Measurements from ENCODE around the gene DRC7.

The DRC7 gene

DNA sequence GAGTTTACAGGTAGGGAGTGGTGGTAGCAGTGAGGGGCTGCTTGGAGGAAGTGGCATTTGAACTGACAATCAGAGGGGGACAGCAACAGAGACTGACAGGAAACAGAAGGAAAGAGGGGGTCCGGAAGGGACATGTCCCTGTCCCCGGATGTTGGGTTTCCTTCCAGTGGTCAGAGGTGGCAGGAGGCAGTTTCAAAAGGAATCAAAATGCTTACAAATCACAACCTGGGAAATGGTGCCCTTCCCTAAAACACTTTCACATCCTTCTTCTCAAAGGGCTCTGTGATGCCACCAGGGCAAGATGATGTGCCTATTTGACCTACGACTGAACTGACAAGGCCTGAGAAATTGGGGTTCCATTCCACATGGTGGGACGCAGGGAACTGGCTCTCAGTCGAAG, 46.5 kb upstream of the DRC7 start:
- Histone ChIP-seq H3K27me3 (replicated peaks in 2 of 5; ENCODE audit: control insufficient read depth in 4 of 5, insufficient read depth in 5 of 5, low read length in 4 of 5) (no peaks in the 10 kb centered on the region), H3K4me1 (ENCODE audit: control extremely low read depth in 1 of 4, control insufficient read depth in 4 of 4, insufficient read depth in 4 of 4, low read length in 3 of 4) (peaks cover 7 to 85% (median 69%) of the 10 kb centered on the region in 4 experiments), H3K9me3 (ENCODE audit: control extremely low read depth in 1 of 5, control insufficient read depth in 4 of 5, insufficient read depth in 2 of 5, low read depth in 1 of 5, low read length in 4 of 5) (no peaks in the 10 kb centered on the region), H3K27ac (ENCODE audit: insufficient read depth in 1 of 2, low read depth in 1 of 2, low read length in 2 of 2, poor library complexity in 1 of 2, severe bottlenecking in 2 of 2) (peak overlapping the region in 1 of 2 experiments; percentile 1), H3K36me3 (ENCODE audit: control insufficient read depth in 4 of 4, insufficient read depth in 4 of 4, low read length in 3 of 4) (peaks cover 4 to 54% (median 36%) of the 10 kb centered on the region in 4 experiments), H3K4me3 (ENCODE audit: control insufficient read depth in 1 of 7, extremely low read depth in 1 of 7, insufficient read depth in 4 of 7, low read depth in 2 of 7, low read length in 6 of 7) (no peak overlapping the region)
- CTCF ChIA-PET = interaction anchor here (0.8 to 11.4 kb wide), 34 partner anchors 9 to 151 kb away, joined by 3 to 500 read pairs (median 4); partner anchors contain the start of genes ADGRG1, ADGRG3, ADGRG5 and DRC7
- peak in 2 of 3 donors; percentile 61 to 70 for DNase-seq
- POLR2A ChIA-PET = interaction anchor here (0.7 to 1.6 kb wide), 7 partner anchors 9 to 481 kb away, joined by 3 to 8 read pairs (median 3); partner anchors contain the start of gene CFAP20
- WGBS (ENCODE audit: insufficient coverage) = 84% methylated on average over 2 of the region's 5 CpGs

DNA sequence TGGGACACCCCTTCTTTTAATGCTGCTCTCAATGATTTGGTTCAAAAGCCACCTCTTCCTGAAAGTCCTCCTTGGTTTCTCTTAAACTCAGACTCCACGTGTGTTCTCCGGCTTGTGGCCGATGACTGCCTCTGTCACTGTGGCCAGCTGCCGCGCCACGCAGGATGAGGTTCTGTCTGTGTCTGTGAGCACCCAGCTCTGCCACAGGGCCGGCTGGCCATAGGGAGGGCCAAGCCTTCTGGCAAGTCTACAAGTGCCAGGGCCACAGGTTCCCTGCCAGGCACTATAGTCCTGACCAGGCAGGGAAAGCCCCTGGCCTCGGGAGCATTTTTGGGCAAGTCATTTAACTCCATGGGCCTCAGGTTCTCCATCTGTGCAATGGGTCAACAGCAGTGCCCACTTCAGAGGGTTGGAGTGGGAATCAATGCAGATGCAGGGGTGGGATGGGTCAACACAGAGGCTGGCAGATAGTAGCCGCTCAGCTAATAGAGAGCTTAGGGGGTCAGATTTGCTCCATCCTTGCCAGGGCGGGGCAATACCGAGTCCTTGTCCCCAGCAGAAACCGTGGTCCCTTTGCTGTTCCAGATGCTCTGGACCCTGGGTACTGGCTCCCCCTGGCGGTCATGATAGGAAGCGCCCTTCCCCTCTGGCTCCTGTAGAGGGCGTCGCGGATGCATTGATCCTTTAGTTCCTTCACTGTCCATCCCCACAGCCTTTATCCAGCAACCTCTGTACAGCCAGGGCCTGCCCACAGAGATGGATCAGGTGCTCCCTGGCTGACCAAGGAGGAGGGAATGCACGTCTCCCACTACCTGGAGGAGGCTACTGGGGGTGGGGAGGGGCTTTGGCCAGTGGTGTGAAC, 45.8 kb upstream of the DRC7 start:
- H3K4me1 ChIP-seq (ENCODE audit: control extremely low read depth in 1 of 4, control insufficient read depth in 4 of 4, insufficient read depth in 4 of 4, low read length in 3 of 4) = peaks cover 7 to 85% (median 70%) of the 10 kb centered on the region in 4 experiments
- 52% methylated on average over 18 of the region's 18 CpGs for WGBS (ENCODE audit: insufficient coverage)
- ChIA-PET POLR2A (interaction anchor here (1.3 to 1.6 kb wide), 2 partner anchors 39 to 49 kb away, joined by 3 to 8 read pairs; no protein-coding TSS in a partner anchor), CTCF (interaction anchor here (0.7 to 11.4 kb wide), 44 partner anchors 9 to 437 kb away, joined by 3 to 500 read pairs (median 4); partner anchors contain the start of genes ADGRG1, ADGRG3 and ADGRG5)
- no peak overlapping the region for H3K4me3 ChIP-seq (ENCODE audit: control insufficient read depth in 1 of 7, extremely low read depth in 1 of 7, insufficient read depth in 4 of 7, low read depth in 2 of 7, low read length in 6 of 7)
- H3K36me3 ChIP-seq (ENCODE audit: control insufficient read depth in 4 of 4, insufficient read depth in 4 of 4, low read length in 3 of 4) = peaks cover 4 to 55% (median 37%) of the 10 kb centered on the region in 4 experiments
- no peaks in the 10 kb centered on the region for H3K27me3 ChIP-seq (replicated peaks in 2 of 5; ENCODE audit: control insufficient read depth in 4 of 5, insufficient read depth in 5 of 5, low read length in 4 of 5)
- no peaks in the 10 kb centered on the region for H3K9me3 ChIP-seq (ENCODE audit: control extremely low read depth in 1 of 5, control insufficient read depth in 4 of 5, insufficient read depth in 2 of 5, low read depth in 1 of 5, low read length in 4 of 5)
- H3K27ac ChIP-seq (ENCODE audit: insufficient read depth in 1 of 2, low read depth in 1 of 2, low read length in 2 of 2, poor library complexity in 1 of 2, severe bottlenecking in 2 of 2) = no peak overlapping the region
- peak; percentile 76 to 90 (median 88) for DNase-seq

DNA sequence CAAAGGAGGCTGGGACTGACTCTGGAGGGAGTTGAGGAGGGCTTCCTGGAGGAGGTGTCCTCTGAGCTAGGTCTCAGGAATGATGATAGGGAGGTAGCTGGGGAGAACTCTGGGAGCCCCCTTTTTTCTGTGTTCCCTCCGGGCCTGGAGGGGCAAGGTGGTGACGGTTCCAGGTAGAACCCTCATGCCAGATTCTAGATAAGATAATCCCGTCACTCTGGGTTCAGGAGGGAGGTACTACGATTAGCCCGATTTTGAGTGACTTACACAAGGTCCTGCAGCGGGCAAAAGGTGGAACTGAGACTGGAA, 45.2 kb upstream of the DRC7 start:
- ChIA-PET POLR2A (no interaction called here), CTCF (interaction anchor here (0.7 to 11.4 kb wide), 29 partner anchors 13 to 438 kb away, joined by 3 to 500 read pairs (median 4); partner anchors contain the start of gene ADGRG1)
- Histone ChIP-seq H3K4me3 (ENCODE audit: control insufficient read depth in 1 of 7, extremely low read depth in 1 of 7, insufficient read depth in 4 of 7, low read depth in 2 of 7, low read length in 6 of 7) (no peak overlapping the region), H3K27me3 (replicated peaks in 2 of 5; ENCODE audit: control insufficient read depth in 4 of 5, insufficient read depth in 5 of 5, low read length in 4 of 5) (no peaks in the 10 kb centered on the region), H3K9me3 (ENCODE audit: control extremely low read depth in 1 of 5, control insufficient read depth in 4 of 5, insufficient read depth in 2 of 5, low read depth in 1 of 5, low read length in 4 of 5) (no peaks in the 10 kb centered on the region), H3K27ac (ENCODE audit: insufficient read depth in 1 of 2, low read depth in 1 of 2, low read length in 2 of 2, poor library complexity in 1 of 2, severe bottlenecking in 2 of 2) (no peak overlapping the region), H3K4me1 (ENCODE audit: control extremely low read depth in 1 of 4, control insufficient read depth in 4 of 4, insufficient read depth in 4 of 4, low read length in 3 of 4) (peaks cover 5 to 85% (median 69%) of the 10 kb centered on the region in 4 experiments), H3K36me3 (ENCODE audit: control insufficient read depth in 4 of 4, insufficient read depth in 4 of 4, low read length in 3 of 4) (peaks cover 2 to 54% (median 36%) of the 10 kb centered on the region in 4 experiments)
- no peak for DNase-seq
- WGBS (ENCODE audit: insufficient coverage) = 89% methylated on average over 6 of the region's 6 CpGs

DNA sequence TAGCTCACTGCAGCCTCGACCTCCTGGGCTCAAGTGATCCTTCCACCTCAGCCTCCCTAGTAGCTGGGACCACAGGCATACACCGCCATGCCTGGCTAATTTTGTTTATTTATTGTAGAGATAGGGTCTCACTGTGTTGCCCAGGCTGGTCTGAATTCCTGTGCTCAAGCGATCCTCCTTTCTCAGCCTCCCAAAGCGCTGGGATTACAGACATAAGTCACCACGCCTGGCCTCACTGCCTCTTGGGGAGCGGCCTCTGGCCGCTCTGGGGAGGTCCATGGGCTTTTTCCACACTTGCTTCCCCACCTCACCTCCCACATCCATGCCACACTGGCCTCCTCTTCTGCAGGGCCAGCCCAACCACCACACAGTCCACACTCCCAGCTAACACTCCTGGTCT, 44.8 kb upstream of the DRC7 start:
- Histone ChIP-seq H3K9me3 (ENCODE audit: control extremely low read depth in 1 of 5, control insufficient read depth in 4 of 5, insufficient read depth in 2 of 5, low read depth in 1 of 5, low read length in 4 of 5) (no peaks in the 10 kb centered on the region), H3K4me3 (ENCODE audit: control insufficient read depth in 1 of 7, extremely low read depth in 1 of 7, insufficient read depth in 4 of 7, low read depth in 2 of 7, low read length in 6 of 7) (no peak overlapping the region), H3K4me1 (ENCODE audit: control extremely low read depth in 1 of 4, control insufficient read depth in 4 of 4, insufficient read depth in 4 of 4, low read length in 3 of 4) (peaks cover under 1 to 82% (median 66%) of the 10 kb centered on the region in 4 experiments), H3K36me3 (ENCODE audit: control insufficient read depth in 4 of 4, insufficient read depth in 4 of 4, low read length in 3 of 4) (peaks cover 2 to 52% (median 33%) of the 10 kb centered on the region in 4 experiments), H3K27me3 (replicated peaks in 2 of 5; ENCODE audit: control insufficient read depth in 4 of 5, insufficient read depth in 5 of 5, low read length in 4 of 5) (no peaks in the 10 kb centered on the region), H3K27ac (ENCODE audit: insufficient read depth in 1 of 2, low read depth in 1 of 2, low read length in 2 of 2, poor library complexity in 1 of 2, severe bottlenecking in 2 of 2) (no peak overlapping the region)
- ChIA-PET POLR2A (interaction anchor here (0.6 kb wide), 1 partner anchor 74 kb away, joined by 3 read pairs; no protein-coding TSS in a partner anchor), CTCF (interaction anchor here (0.7 to 11.4 kb wide), 26 partner anchors 8 to 438 kb away, joined by 3 to 500 read pairs (median 4); partner anchors contain the start of gene ADGRG1)
- 93% methylated on average over 7 of the region's 7 CpGs for WGBS (ENCODE audit: insufficient coverage)
- no peak for DNase-seq

DNA sequence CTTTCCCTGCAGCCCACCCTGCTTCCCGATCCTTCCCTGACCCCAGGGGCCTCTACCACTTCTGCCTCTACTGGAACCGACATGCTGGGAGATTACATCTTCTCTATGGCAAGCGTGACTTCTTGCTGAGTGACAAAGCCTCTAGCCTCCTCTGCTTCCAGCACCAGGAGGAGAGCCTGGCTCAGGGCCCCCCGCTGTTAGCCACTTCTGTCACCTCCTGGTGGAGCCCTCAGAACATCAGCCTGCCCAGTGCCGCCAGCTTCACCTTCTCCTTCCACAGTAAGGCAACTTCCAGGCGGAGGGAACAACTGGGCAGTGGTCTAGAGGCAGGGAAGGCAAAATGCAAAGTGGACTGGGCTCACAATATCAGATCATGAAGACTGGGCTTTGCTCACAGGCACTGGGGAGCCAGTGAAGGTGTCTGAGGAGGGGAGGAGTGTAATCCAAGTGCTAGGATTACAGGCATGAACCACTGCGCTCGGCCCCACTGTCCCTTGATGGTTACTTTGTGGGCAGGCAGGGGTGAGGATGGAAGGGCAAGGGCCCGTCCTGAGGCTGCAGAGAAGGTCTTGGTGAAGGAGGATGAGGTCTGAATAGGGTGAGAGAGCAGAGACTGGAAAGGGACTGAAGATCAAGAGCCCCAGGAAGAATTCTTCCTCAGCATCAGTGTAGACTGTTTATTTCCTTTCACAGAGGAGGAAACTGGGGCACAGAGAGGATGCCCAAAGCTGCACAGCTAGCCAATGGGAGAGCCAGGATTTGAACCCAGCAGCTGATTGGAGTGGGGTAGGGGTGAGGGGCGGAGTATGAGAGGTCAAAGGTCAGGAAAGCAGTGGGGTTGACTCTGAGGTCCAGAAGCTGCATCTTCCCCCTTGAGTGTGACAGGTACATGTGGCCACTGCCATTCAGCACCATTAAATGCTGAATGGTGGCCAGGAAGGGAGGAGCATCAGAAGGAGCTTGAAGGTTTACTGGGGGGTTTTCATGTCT, 43.0 kb upstream of the DRC7 start:
- 93% methylated on average over 5 of the region's 10 CpGs for WGBS (ENCODE audit: insufficient coverage)

DNA sequence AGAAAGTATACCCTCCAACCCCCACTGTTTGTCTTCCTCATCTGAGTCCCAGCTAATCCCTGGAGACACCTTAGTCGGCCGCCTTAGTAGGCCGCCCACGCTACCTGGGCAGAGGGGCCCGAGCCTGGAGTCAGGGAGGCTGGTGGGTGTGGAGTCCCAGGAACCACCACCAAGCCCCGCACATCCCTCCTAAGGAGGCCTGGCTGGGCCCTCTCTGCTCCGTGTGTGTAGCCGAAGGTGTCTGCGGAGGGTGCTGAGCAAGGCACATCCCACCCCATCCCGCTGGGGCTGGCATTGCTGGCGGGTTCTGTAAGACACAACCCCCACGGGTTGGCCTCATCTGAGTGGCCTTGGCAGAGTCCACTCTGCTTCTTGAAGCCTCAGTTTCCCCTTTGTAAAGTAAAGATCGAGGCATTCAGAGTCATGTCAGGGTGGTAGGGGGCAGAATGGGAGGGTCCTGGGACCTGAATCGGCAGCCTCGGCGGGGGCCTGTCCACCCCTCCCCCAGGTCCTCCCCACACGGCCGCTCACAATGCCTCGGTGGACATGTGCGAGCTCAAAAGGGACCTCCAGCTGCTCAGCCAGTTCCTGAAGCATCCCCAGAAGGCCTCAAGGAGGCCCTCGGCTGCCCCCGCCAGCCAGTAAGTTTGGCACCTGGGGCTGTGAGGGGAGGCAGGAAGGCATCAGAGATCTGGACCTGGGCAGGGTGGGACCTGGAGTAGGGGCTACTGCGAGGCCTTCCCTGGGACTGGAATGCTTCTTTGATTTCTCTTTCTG, 41.7 kb upstream of the DRC7 start:
- ChIA-PET POLR2A (no interaction called here), CTCF (interaction anchor here (0.7 to 11.4 kb wide), 12 partner anchors 15 to 87 kb away, joined by 3 to 500 read pairs (median 4); partner anchors contain the start of gene ADGRG3)
- Histone ChIP-seq H3K36me3 (ENCODE audit: control insufficient read depth in 4 of 4, insufficient read depth in 4 of 4, low read length in 3 of 4) (peaks cover 4 to 77% (median 52%) of the 10 kb centered on the region in 4 experiments), H3K27me3 (replicated peaks in 2 of 5; ENCODE audit: control insufficient read depth in 4 of 5, insufficient read depth in 5 of 5, low read length in 4 of 5) (no peaks in the 10 kb centered on the region), H3K27ac (ENCODE audit: insufficient read depth in 1 of 2, low read depth in 1 of 2, low read length in 2 of 2, poor library complexity in 1 of 2, severe bottlenecking in 2 of 2) (peak overlapping the region in 1 of 2 experiments; percentile 45), H3K4me3 (ENCODE audit: control insufficient read depth in 1 of 7, extremely low read depth in 1 of 7, insufficient read depth in 4 of 7, low read depth in 2 of 7, low read length in 6 of 7) (no peak overlapping the region), H3K4me1 (ENCODE audit: control extremely low read depth in 1 of 4, control insufficient read depth in 4 of 4, insufficient read depth in 4 of 4, low read length in 3 of 4) (peaks cover 0 to 56% (median 43%) of the 10 kb centered on the region in 4 experiments), H3K9me3 (ENCODE audit: control extremely low read depth in 1 of 5, control insufficient read depth in 4 of 5, insufficient read depth in 2 of 5, low read depth in 1 of 5, low read length in 4 of 5) (no peaks in the 10 kb centered on the region)
- no peak for DNase-seq
- 93% methylated on average over 16 of the region's 23 CpGs for WGBS (ENCODE audit: insufficient coverage)

More for the DNA sequence above, 43.0 kb upstream of the DRC7 start:
- DNase-seq = no peak
- H3K27me3 ChIP-seq (replicated peaks in 2 of 5; ENCODE audit: control insufficient read depth in 4 of 5, insufficient read depth in 5 of 5, low read length in 4 of 5) = no peaks in the 10 kb centered on the region
- H3K36me3 ChIP-seq (ENCODE audit: control insufficient read depth in 4 of 4, insufficient read depth in 4 of 4, low read length in 3 of 4) = peaks cover 4 to 68% (median 45%) of the 10 kb centered on the region in 4 experiments
- no peaks in the 10 kb centered on the region for H3K9me3 ChIP-seq (ENCODE audit: control extremely low read depth in 1 of 5, control insufficient read depth in 4 of 5, insufficient read depth in 2 of 5, low read depth in 1 of 5, low read length in 4 of 5)
- POLR2A ChIA-PET = interaction anchor here (0.6 kb wide), 1 partner anchor 73 kb away, joined by 3 read pairs; no protein-coding TSS in a partner anchor
- CTCF ChIA-PET = interaction anchor here (0.7 to 11.4 kb wide), 6 partner anchors 32 to 88 kb away, joined by 3 to 500 read pairs (median 4); no protein-coding TSS in a partner anchor
- no peak overlapping the region for H3K4me3 ChIP-seq (ENCODE audit: control insufficient read depth in 1 of 7, extremely low read depth in 1 of 7, insufficient read depth in 4 of 7, low read depth in 2 of 7, low read length in 6 of 7)
- H3K4me1 ChIP-seq (ENCODE audit: control extremely low read depth in 1 of 4, control insufficient read depth in 4 of 4, insufficient read depth in 4 of 4, low read length in 3 of 4) = peaks cover 0 to 68% (median 54%) of the 10 kb centered on the region in 4 experiments
- H3K27ac ChIP-seq (ENCODE audit: insufficient read depth in 1 of 2, low read depth in 1 of 2, low read length in 2 of 2, poor library complexity in 1 of 2, severe bottlenecking in 2 of 2) = no peak overlapping the region
